G401.6 (cell line): Measurements from ENCODE around the gene IRF4.

Experiments used
- FAIRE-seq: peaks from 2 replicates; lab custom pipeline; 2012; peaks lifted over from hg19 to GRCh38; lab: Jason Lieb, UNC

The IRF4 gene

GRCh38 chr6:353642-354614, 37.6 kb upstream of the IRF4 start:
- no peak for FAIRE-seq

GRCh38 chr6:354631-355280, 36.8 kb upstream of the IRF4 start:
- no peak for FAIRE-seq

GRCh38 chr6:355373-356208, 36.0 kb upstream of the IRF4 start:
- no peak for FAIRE-seq

GRCh38 chr6:356828-357251, 34.7 kb upstream of the IRF4 start:
- no peak for FAIRE-seq

- FAIRE-seq: no peak
Observed at GRCh38 chr6:357261-357790, 34.2 kb upstream of the IRF4 start.

GRCh38 chr6:357791-358341, 33.7 kb upstream of the IRF4 start:
- no peak for FAIRE-seq

- FAIRE-seq: no peak
Observed at GRCh38 chr6:358432-358831, 33.1 kb upstream of the IRF4 start.

GRCh38 chr6:358847-359246, 32.7 kb upstream of the IRF4 start:
- FAIRE-seq: no peak

GRCh38 chr6:359261-360035, 32.1 kb upstream of the IRF4 start:
- no peak for FAIRE-seq

GRCh38 chr6:360349-360748, 31.2 kb upstream of the IRF4 start:
- FAIRE-seq: no peak

- no peak for FAIRE-seq
Observed at GRCh38 chr6:360764-361373, 30.7 kb upstream of the IRF4 start.

- FAIRE-seq: no peak
Observed at GRCh38 chr6:361411-362132, 30.0 kb upstream of the IRF4 start.

- no peak for FAIRE-seq
Observed at GRCh38 chr6:362231-362923, 29.2 kb upstream of the IRF4 start.

- FAIRE-seq: no peak
Observed at GRCh38 chr6:362924-363249, 28.7 kb upstream of the IRF4 start.

GRCh38 chr6:363291-363690, 28.3 kb upstream of the IRF4 start:
- no peak for FAIRE-seq

GRCh38 chr6:363909-364308, 27.6 kb upstream of the IRF4 start:
- no peak for FAIRE-seq

GRCh38 chr6:364609-365540, 26.7 kb upstream of the IRF4 start:
- no peak for FAIRE-seq

- FAIRE-seq: no peak
Observed at GRCh38 chr6:365835-366234, 25.7 kb upstream of the IRF4 start.
